ENCODE data around the gene OR6C74.

Gene OR6C74

GRCh38 chr12:55244309-55244708 lies at the start of gene OR6C74:
OR6C74 (plus strand) TSS chr12:55244609; CDS start chr12:55247288, 2,679 bp downstream.
- no peak for DNase-seq

- no peak for DNase-seq
These were observed 23.7 kb upstream of the OR6C74 start, which contains the start of gene OR10A7 for GRCh38 chr12:55220725-55221124. OR10A7 (plus strand) TSS chr12:55221025; CDS start chr12:55221025, 0 bp downstream.

- DNase-seq: no peak
These were observed 17.9 kb upstream of the OR6C74 start for GRCh38 chr12:55226523-55226922.

- no peak for DNase-seq
These were observed 16.8 kb upstream of the OR6C74 start for GRCh38 chr12:55227643-55228042.

- DNase-seq: no peak
These were observed 1.8 kb downstream of the OR6C74 start for GRCh38 chr12:55246159-55246558.

GRCh38 chr12:55250944-55251343 lies 6.5 kb downstream of the OR6C74 start:
- DNase-seq: no peak

- DNase-seq: no peak
These were observed 8.9 kb downstream of the OR6C74 start for GRCh38 chr12:55253281-55253680.

GRCh38 chr12:55256831-55257230 lies 12.4 kb downstream of the OR6C74 start:
- DNase-seq: no peak

GRCh38 chr12:55258303-55258702 lies 13.9 kb downstream of the OR6C74 start:
- no peak for DNase-seq

- DNase-seq: no peak
These were observed 36.6 kb downstream of the OR6C74 start for GRCh38 chr12:55280991-55281390.

- DNase-seq: no peak
These were observed 45.6 kb downstream of the OR6C74 start for GRCh38 chr12:55289999-55290398.

Measured in NCI-H1105 treated with DMSO at 0.1 percent for 48 hours (cell line).